Endothelial cell of umbilical vein (primary cell): Measurements from ENCODE around the gene RAB8B.

ENCODE experiments used
- CTCF ChIP-seq, 2 donors: IDR thresholded peaks; 1 replicate in 1 of 2; 2 replicates in 1 of 2; pipeline ENCODE4 v1.5.1; 2011; ENCODE audit warnings: low read length in 2 of 2, mild to moderate bottlenecking in 2 of 2, moderate library complexity in 2 of 2, control low read depth in 1 of 2, inconsistent platforms in 1 of 2, low read depth in 1 of 2; ENCODE audit not compliant: insufficient read depth in 1 of 2; ENCODE audit errors: extremely low read depth in 1 of 2
- EZH2 ChIP-seq: IDR thresholded peaks from 2 replicates; pipeline ENCODE4 v1.6.1; 2012; ENCODE audit warnings: borderline replicate concordance, low read depth, mild to moderate bottlenecking, moderate library complexity, low read length, inconsistent platforms; ENCODE audit not compliant: severe bottlenecking
- FOS ChIP-seq: IDR thresholded peaks from 2 replicates; pipeline ENCODE4 v1.6.1; 2011; ENCODE audit warnings: mild to moderate bottlenecking, low read length, moderate library complexity, borderline replicate concordance; ENCODE audit not compliant: insufficient read depth
- MAX ChIP-seq: IDR thresholded peaks from 2 replicates; pipeline ENCODE4 v1.6.1; 2011; ENCODE audit not compliant: insufficient read depth, insufficient read length
- MYC ChIP-seq: IDR thresholded peaks from one replicate; pipeline ENCODE4 v1.6.1; 2011; ENCODE audit warnings: mild to moderate bottlenecking, low read depth, low read length
- POLR2A ChIP-seq: IDR thresholded peaks from 2 replicates; pipeline ENCODE4 v1.6.1; 2012; ENCODE audit warnings: low read depth, mild to moderate bottlenecking, control low read depth, low read length

- TF ChIP-seq MYC (no peak), CTCF (IDR thresholded peaks at IDR 0.05; ENCODE audit: extremely low read depth in 1 of 2, insufficient read depth in 1 of 2, low read depth in 1 of 2, low read length in 2 of 2) (no peak), FOS (no peak), POLR2A (no peak), EZH2 (no peak), MAX (no peak)
Measured at GRCh38 chr15:63156755-63157117, 32.7 kb upstream of the RAB8B start.
